Activated naive CD4-positive, alpha-beta T cell treated with anti-CD3 and anti-CD28 coated beads for 36 hours (primary cell): ENCODE measurements around the gene RBM8A. TPM values are rescaled to one million over a fixed set of nuclear protein-coding genes. Genes with fewer than 3 reads are reported as not detected.

Experiments
- total RNA-seq, 2 experiments: library from RNA; stranded (reverse); gene quantifications; one replicate each; pipeline ENCODE4 v1.2.3, GENCODE V29; 2021

Gene RBM8A
- total RNA-seq, 2 experiments from 2014 or later, result 241 to 242 TPM

Other genes with a start within 250 kb of the RBM8A start
- gene PDZK1, start 220.1 kb downstream of the RBM8A start, total RNA-seq, result not detected
- gene CD160, start 208.0 kb downstream of the RBM8A start, total RNA-seq, result not detected
- gene RNF115, start 103.4 kb downstream of the RBM8A start, total RNA-seq, result 1 to 10 TPM; 7.5 to 8.0 TPM
- 10 to 100 TPM; 18.8 to 19.2 TPM for gene POLR3C, start 103.3 kb downstream of the RBM8A start, total RNA-seq
- 1 to 10 TPM; 3.2 to 3.4 TPM for gene NUDT17, start 81.9 kb downstream of the RBM8A start, total RNA-seq
- 10 to 100 TPM; 19.1 to 19.6 TPM for gene PIAS3, start 68.4 kb downstream of the RBM8A start, total RNA-seq
- gene ANKRD35, start 41.6 kb downstream of the RBM8A start, total RNA-seq, result under 1 TPM; 0.19 to 0.20 TPM
- gene ITGA10, start 17.4 kb downstream of the RBM8A start, total RNA-seq, result under 1 TPM; 0.41 to 0.54 TPM
- gene PEX11B, start 8.8 kb downstream of the RBM8A start, total RNA-seq, result 10 to 100 TPM; 18.0 to 19.0 TPM
- gene LIX1L, start 30.5 kb upstream of the RBM8A start, total RNA-seq, result 10 to 100 TPM; 43.6 to 44.3 TPM
- 1 to 10 TPM; 3.7 to 4.3 TPM for gene ANKRD34A, start 37.1 kb upstream of the RBM8A start, total RNA-seq
- 10 to 100 TPM; 32.0 to 34.0 TPM for gene POLR3GL, start 37.2 kb upstream of the RBM8A start, total RNA-seq
- gene TXNIP, start 69.1 kb upstream of the RBM8A start, total RNA-seq, result 10 to 100 TPM; 86.0 to 91.1 TPM
- not detected for gene HJV, start 94.3 kb upstream of the RBM8A start, total RNA-seq
- gene NBPF10, start 217.3 kb upstream of the RBM8A start, total RNA-seq, result 1 to 10 TPM; 1.3 to 1.4 TPM